Stimulated activated CD8-positive, alpha-beta memory T cell treated with anti-CD3 and anti-CD28 coated beads, Interleukin-15, amount 100 ng/mL, for 1 hour (primary cell): ENCODE results near the gene TDRD1.

ENCODE experiments used
- DNase-seq: peaks from one replicate; pipeline ENCODE4 v3.0.0-alpha.2; 2020; ENCODE audit warnings: low read depth

TDRD1 gene

GRCh38 chr10:114233482-114233881, 54.3 kb downstream of the TDRD1 start:
- DNase-seq, result no peak

GRCh38 chr10:114234132-114234531, 55.0 kb downstream of the TDRD1 start:
- DNase-seq, result no peak

- DNase-seq, result no peak
Observed at GRCh38 chr10:114239117-114239993, 60.2 kb downstream of the TDRD1 start, which contains the start of gene VWA2. Gene VWA2, plus strand, starts transcription at chr10:114239254. Its CDS starts 9,460 bp downstream, at chr10:114248714.

GRCh38 chr10:114239994-114240345, 60.8 kb downstream of the TDRD1 start:
- no peak for DNase-seq

GRCh38 chr10:114242235-114242634, 63.1 kb downstream of the TDRD1 start:
- no peak for DNase-seq

- DNase-seq, result no peak
Observed at GRCh38 chr10:114243661-114244060, 64.5 kb downstream of the TDRD1 start.

- no peak for DNase-seq
Observed at GRCh38 chr10:114244126-114244525, 65.0 kb downstream of the TDRD1 start.

- no peak for DNase-seq
Observed at GRCh38 chr10:114245121-114245791, 66.1 kb downstream of the TDRD1 start.

- DNase-seq, result no peak
Observed at GRCh38 chr10:114246679-114247305, 67.6 kb downstream of the TDRD1 start.

GRCh38 chr10:114250236-114250635, 71.1 kb downstream of the TDRD1 start:
- no peak for DNase-seq

GRCh38 chr10:114250716-114251115, 71.6 kb downstream of the TDRD1 start:
- no peak for DNase-seq

- no peak for DNase-seq
Observed at GRCh38 chr10:114252092-114252491, 72.9 kb downstream of the TDRD1 start.

- DNase-seq, result no peak
Observed at GRCh38 chr10:114252883-114253282, 73.7 kb downstream of the TDRD1 start.

GRCh38 chr10:114255227-114255626, 76.1 kb downstream of the TDRD1 start:
- no peak for DNase-seq

GRCh38 chr10:114256008-114256765, 77.0 kb downstream of the TDRD1 start:
- DNase-seq, result no peak

GRCh38 chr10:114256822-114257221, 77.7 kb downstream of the TDRD1 start:
- DNase-seq, result no peak

GRCh38 chr10:114257498-114257897, 78.3 kb downstream of the TDRD1 start:
- DNase-seq, result no peak

- no peak for DNase-seq
Observed at GRCh38 chr10:114258274-114258840, 79.2 kb downstream of the TDRD1 start.

GRCh38 chr10:114259824-114260223, 80.7 kb downstream of the TDRD1 start:
- no peak for DNase-seq

GRCh38 chr10:114260366-114260765, 81.2 kb downstream of the TDRD1 start:
- DNase-seq, result no peak

GRCh38 chr10:114261076-114261475, 81.9 kb downstream of the TDRD1 start:
- DNase-seq, result no peak

GRCh38 chr10:114262496-114262895, 83.3 kb downstream of the TDRD1 start:
- DNase-seq, result no peak
